Subcutaneous abdominal adipose tissue (tissue), 5 donors: Measurements from ENCODE around the gene RGS7.
"Not testable (repeated sequence)": the region's sequence is repeated elsewhere in the genome, so short reads cannot be mapped to it uniquely, and the experiment has no call there.

Source experiments
- H3K27ac ChIP-seq: one replicate; pipeline ENCODE4 v1.7.0; 2013; ENCODE audit warnings: low read depth, mild to moderate bottlenecking, inconsistent platforms, low read length, moderate library complexity
- H3K27me3 ChIP-seq, 5 donors: one replicate each; pipeline ENCODE4 v1.7.0; 2013; ENCODE audit warnings: low read length in 5 of 5, inconsistent platforms in 1 of 5; ENCODE audit not compliant: control insufficient read depth in 5 of 5, insufficient read depth in 4 of 5
- H3K36me3 ChIP-seq, 5 donors: one replicate each; pipeline ENCODE4 v1.7.0; 2013; ENCODE audit warnings: low read length in 5 of 5; ENCODE audit not compliant: control insufficient read depth in 5 of 5, insufficient read depth in 5 of 5
- H3K4me1 ChIP-seq, 5 donors: one replicate each; pipeline ENCODE4 v1.7.0; 2013; ENCODE audit warnings: low read length in 5 of 5, mild to moderate bottlenecking in 3 of 5, moderate library complexity in 1 of 5; ENCODE audit not compliant: control insufficient read depth in 5 of 5, insufficient read depth in 5 of 5
- H3K4me3 ChIP-seq, 5 donors: one replicate each; pipeline ENCODE4 v1.7.0; 2013; ENCODE audit warnings: low read length in 5 of 5, low read depth in 1 of 5
- H3K9ac ChIP-seq, 5 donors: one replicate each; pipeline ENCODE4 v1.7.0; 2013; ENCODE audit warnings: low read length in 5 of 5, mild to moderate bottlenecking in 4 of 5, moderate library complexity in 3 of 5
- H3K9me3 ChIP-seq, 5 donors: one replicate each; pipeline ENCODE4 v1.7.0; 2013; ENCODE audit warnings: low read length in 5 of 5; ENCODE audit not compliant: control insufficient read depth in 5 of 5
- donor health status: healthy.
- donor health status: healthy.
- donor health status: healthy.
- donor health status: healthy.
- donor health status: healthy.

Gene RGS7

GRCh38 chr1:241253471-241253870, 103.5 kb downstream of the RGS7 start:
- no peak overlapping the region for H3K27ac ChIP-seq

DNA sequence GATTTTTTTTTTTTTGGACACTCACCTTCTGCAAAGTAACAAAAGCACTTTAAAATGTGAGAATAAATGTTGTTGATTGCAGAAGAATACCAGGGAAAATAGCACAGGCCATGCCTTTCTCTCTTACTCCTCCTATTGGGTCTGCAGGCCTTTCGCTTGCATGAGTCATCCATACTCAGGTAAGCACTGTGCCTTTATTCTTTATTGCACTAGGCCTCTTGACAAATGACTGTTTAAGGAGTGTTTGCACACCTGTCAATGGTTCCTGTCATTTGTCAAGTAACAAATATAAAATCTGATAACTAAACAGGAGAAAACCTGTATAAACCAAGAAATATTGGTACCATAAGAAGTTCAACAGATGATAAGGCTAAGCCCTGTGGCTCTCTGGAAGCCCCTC, 106.5 kb downstream of the RGS7 start:
- Histone ChIP-seq H3K36me3 (no peaks in the 10 kb centered on the region), H3K27me3 (no peaks in the 10 kb centered on the region), H3K4me1 (no peaks in the 10 kb centered on the region), H3K4me3 (no peak overlapping the region), H3K9ac (no peak overlapping the region), H3K9me3 (peaks cover 0 to 18% (median 2%) of the 10 kb centered on the region in 5 donors), H3K27ac (no peak overlapping the region)

More at GRCh38 chr1:241253471-241253870, 103.5 kb downstream of the RGS7 start:
- Histone ChIP-seq H3K36me3 (no peaks in the 10 kb centered on the region), H3K27me3 (no peaks in the 10 kb centered on the region), H3K4me3 (no peak overlapping the region), H3K9me3 (peaks cover 0 to 11% (median 0%) of the 10 kb centered on the region in 5 donors), H3K4me1 (no peaks in the 10 kb centered on the region), H3K9ac (no peak overlapping the region)

- no peak overlapping the region for H3K4me3 ChIP-seq
- H3K4me1 ChIP-seq: no peaks in the 10 kb centered on the region
- H3K9ac ChIP-seq: no peak overlapping the region
- H3K27ac ChIP-seq: no peak overlapping the region
- H3K9me3 ChIP-seq: peaks cover 0 to 3% (median 0%) of the 10 kb centered on the region in 5 donors
- no peaks in the 10 kb centered on the region for H3K36me3 ChIP-seq
- H3K27me3 ChIP-seq: no peaks in the 10 kb centered on the region
These were observed 116.9 kb downstream of the RGS7 start for GRCh38 chr1:241240069-241240468.

GRCh38 chr1:241237873-241238272, 119.1 kb downstream of the RGS7 start:
- Histone ChIP-seq H3K9ac (no peak overlapping the region), H3K27me3 (no peaks in the 10 kb centered on the region), H3K4me3 (no peak overlapping the region)

DNA sequence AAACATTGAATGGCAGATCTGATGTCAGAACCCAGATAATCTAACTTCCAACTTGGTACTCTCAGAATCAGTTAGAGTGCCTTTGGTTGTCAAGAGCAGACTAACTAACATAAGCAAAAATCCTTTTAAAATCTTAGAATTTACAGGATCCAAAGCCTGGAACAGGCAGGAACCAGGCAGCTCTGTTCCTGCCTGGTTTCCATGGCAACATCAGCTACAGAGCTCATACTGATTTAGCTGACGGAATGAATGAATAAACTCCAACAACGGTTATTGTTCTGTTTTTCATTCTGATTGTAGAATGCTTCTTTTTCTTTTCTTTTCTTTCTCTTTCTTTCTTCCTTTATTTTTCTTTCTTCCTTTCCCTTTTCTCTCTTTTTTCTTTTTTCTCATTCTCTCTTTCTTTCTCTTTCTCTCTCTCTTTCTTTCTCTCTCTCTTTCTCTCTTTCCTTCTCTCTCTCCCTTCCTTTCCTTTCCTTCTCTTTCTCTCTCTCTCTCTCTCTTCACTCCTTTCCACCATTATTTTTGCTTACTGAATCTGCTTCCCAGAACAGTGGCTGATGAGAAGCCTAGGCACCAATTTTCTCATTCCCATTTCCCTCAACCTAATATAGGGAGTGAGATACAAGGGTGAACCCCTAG, 121.6 kb downstream of the RGS7 start:
- no peaks in the 10 kb centered on the region for H3K4me1 ChIP-seq
- H3K9ac ChIP-seq: no peak overlapping the region
- H3K4me3 ChIP-seq: no peak overlapping the region
- no peak overlapping the region for H3K27ac ChIP-seq
- no peaks in the 10 kb centered on the region for H3K27me3 ChIP-seq
- no peaks in the 10 kb centered on the region for H3K36me3 ChIP-seq
- H3K9me3 ChIP-seq: peaks cover 0 to 3% (median 0%) of the 10 kb centered on the region in 5 donors

More at GRCh38 chr1:241237873-241238272, 119.1 kb downstream of the RGS7 start:
- Histone ChIP-seq H3K9me3 (peaks cover 0 to 3% (median 0%) of the 10 kb centered on the region in 5 donors), H3K36me3 (no peaks in the 10 kb centered on the region), H3K4me1 (no peaks in the 10 kb centered on the region), H3K27ac (no peak overlapping the region)

DNA sequence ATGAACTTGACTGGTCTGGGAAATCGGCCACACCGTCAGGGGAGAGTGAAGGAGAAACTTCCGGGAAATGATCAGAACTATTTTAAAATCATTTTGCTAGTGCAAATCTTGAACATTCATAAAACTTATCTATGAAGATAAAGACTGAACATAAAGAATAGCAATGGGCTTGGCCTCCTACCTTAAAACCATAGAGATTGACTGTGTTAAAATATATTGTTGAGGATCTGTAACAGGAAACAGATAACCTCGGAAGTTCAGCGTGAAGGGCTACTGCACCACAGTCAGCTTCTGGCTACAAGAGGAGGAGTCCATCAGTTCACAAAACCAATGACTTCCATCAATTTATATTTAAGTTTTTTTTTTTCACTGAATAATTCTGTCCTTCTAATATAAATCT, 127.3 kb downstream of the RGS7 start:
- Histone ChIP-seq H3K9ac (no peak overlapping the region), H3K36me3 (no peaks in the 10 kb centered on the region), H3K27ac (no peak overlapping the region)

DNA sequence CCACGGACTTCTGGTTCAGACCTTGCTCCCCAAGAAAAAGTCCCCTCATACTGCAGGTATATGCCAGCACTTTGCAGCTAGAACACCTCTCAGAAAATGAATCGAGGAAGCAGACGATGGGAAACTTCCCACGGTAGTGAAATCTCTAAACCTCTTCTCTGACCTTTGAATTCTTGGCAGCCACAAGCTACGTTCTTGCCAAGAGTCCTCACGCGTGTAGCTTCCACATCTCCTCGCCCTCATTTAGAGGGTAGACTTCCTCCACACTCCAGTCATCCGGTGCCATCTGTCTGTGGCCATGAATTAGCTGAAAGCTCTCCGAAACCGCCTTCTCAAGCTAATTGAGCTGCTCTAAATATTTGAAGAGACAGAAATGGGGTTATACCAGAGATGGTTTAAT, 127.8 kb downstream of the RGS7 start:
- Histone ChIP-seq H3K36me3 (no peaks in the 10 kb centered on the region), H3K9ac (no peak overlapping the region), H3K4me1 (no peaks in the 10 kb centered on the region), H3K9me3 (no peaks in the 10 kb centered on the region), H3K4me3 (no peak overlapping the region), H3K27me3 (peaks cover 0 to 2% (median 0%) of the 10 kb centered on the region in 5 donors), H3K27ac (no peak overlapping the region)

More for the DNA sequence above, 127.3 kb downstream of the RGS7 start:
- H3K27me3 ChIP-seq: peaks cover 0 to 2% (median 0%) of the 10 kb centered on the region in 5 donors
- no peak overlapping the region for H3K4me3 ChIP-seq
- H3K4me1 ChIP-seq: no peaks in the 10 kb centered on the region
- H3K9me3 ChIP-seq: no peaks in the 10 kb centered on the region

DNA sequence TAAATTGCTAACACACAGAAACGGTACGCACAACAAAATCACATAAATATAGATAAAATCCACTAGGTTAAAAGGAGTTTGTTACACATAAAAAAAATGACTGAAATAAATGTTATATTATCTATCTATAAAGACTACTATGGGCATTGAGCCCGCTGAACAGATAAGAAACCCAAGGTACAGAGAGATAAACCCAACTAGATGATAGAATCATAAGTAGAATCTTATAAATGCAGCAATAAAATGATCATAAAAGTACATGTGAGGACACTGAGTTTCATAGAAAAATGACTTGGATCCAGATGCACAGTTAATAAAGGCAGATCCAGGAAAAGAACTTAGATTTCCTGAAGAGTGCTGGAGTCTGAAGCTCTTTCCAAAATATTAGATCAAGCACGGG, 128.7 kb downstream of the RGS7 start:
- Histone ChIP-seq H3K4me3 (no peak overlapping the region), H3K9me3 (peaks cover 0 to under 1% (median 0%) of the 10 kb centered on the region in 5 donors), H3K36me3 (no peaks in the 10 kb centered on the region), H3K9ac (no peak overlapping the region), H3K27me3 (peaks cover 0 to 2% (median 0%) of the 10 kb centered on the region in 5 donors), H3K4me1 (no peaks in the 10 kb centered on the region), H3K27ac (no peak overlapping the region)

- no peaks in the 10 kb centered on the region for H3K4me1 ChIP-seq
- H3K27ac ChIP-seq: no peak overlapping the region
- no peak overlapping the region for H3K4me3 ChIP-seq
- peaks cover 0 to 2% (median 0%) of the 10 kb centered on the region in 5 donors for H3K27me3 ChIP-seq
- H3K36me3 ChIP-seq: no peaks in the 10 kb centered on the region
- peaks cover 0 to 6% (median 0%) of the 10 kb centered on the region in 5 donors for H3K9me3 ChIP-seq
- no peak overlapping the region for H3K9ac ChIP-seq
These were observed 131.3 kb downstream of the RGS7 start for GRCh38 chr1:241225741-241226140.

GRCh38 chr1:241224189-241224588, 132.8 kb downstream of the RGS7 start:
- not testable (repeated sequence) for H3K27me3 ChIP-seq, H3K36me3 ChIP-seq, H3K27ac ChIP-seq, H3K4me1 ChIP-seq, H3K9me3 ChIP-seq, H3K9ac ChIP-seq, H3K4me3 ChIP-seq
